Measurements from ENCODE around the gene MOB4.

- TF ChIP-seq, protein P1, sequence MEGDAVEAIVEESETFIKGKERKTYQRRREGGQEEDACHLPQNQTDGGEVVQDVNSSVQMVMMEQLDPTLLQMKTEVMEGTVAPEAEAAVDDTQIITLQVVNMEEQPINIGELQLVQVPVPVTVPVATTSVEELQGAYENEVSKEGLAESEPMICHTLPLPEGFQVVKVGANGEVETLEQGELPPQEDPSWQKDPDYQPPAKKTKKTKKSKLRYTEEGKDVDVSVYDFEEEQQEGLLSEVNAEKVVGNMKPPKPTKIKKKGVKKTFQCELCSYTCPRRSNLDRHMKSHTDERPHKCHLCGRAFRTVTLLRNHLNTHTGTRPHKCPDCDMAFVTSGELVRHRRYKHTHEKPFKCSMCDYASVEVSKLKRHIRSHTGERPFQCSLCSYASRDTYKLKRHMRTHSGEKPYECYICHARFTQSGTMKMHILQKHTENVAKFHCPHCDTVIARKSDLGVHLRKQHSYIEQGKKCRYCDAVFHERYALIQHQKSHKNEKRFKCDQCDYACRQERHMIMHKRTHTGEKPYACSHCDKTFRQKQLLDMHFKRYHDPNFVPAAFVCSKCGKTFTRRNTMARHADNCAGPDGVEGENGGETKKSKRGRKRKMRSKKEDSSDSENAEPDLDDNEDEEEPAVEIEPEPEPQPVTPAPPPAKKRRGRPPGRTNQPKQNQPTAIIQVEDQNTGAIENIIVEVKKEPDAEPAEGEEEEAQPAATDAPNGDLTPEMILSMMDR (IDR thresholded peaks at IDR 0.05; ENCODE audit: low read depth, low read length) = no peak
- TF ChIP-seq MAX (IDR thresholded peaks at IDR 0.05; ENCODE audit: low read depth, low read length) = no peak
- no peak for TF ChIP-seq POLR2A (IDR thresholded peaks at IDR 0.05; ENCODE audit: extremely low read depth, insufficient read length)
Measured at GRCh38 chr2:197516393-197516761, 511 bp downstream of the MOB4 start.
